HCT116 (cell line): ENCODE measurements around the gene EIPR1. TPM values are rescaled to one million over a fixed set of nuclear protein-coding genes. Genes with fewer than 3 reads are reported as not detected.

Source experiments
- ATAC-seq: fragments of 200-7000 bp; cut with Tn5 transposase; 2 replicates; pipeline ENCODE4 v1.9.1; 2020; ENCODE audit warnings: mild to moderate bottlenecking, moderate library complexity
- BruUV-seq: library from RNA; stranded (reverse); fragments of 400-500 nt; replicated peaks from 2 replicates; lab custom pipeline; 2021; lab: Mats Ljungman, UMichigan
- CTCF ChIA-PET: fragments of 300-600 bp; sonication (Branson Sonifier 250); formaldehyde crosslinking; loops from one replicate; lab custom pipeline; 2021; ENCODE audit warnings: antibody characterized with exemption; lab: Charles Lee
- POLR2A ChIA-PET: fragments of 300-600, 350-600 bp; sonication (Branson Sonifier 250); formaldehyde crosslinking; loops from one replicate; lab custom pipeline; 2021; ENCODE audit warnings: antibody characterized with exemption; lab: Charles Lee
- RAD21 ChIA-PET, 2 experiments: fragments of 300-600 bp; sonication (Branson Sonifier 250); formaldehyde crosslinking; loops; one replicate each; lab custom pipeline; 2023; ENCODE audit warnings: low total read pairs in 2 of 2; ENCODE audit not compliant: uncharacterized antibody in 2 of 2, unreplicated experiment in 2 of 2, low non-redundant PET in 1 of 2; lab: Charles Lee
- DNase-seq: peaks from one replicate; pipeline ENCODE4 v3.0.0-alpha.2; 2010; ENCODE audit warnings: low read depth, low spot score
- H2AFZ ChIP-seq: fragments of 200-600 bp; shearing (Covaris generic), sonication (generic); 2 replicates; pipeline ENCODE4 v1.6.1; 2017; ENCODE audit warnings: low read depth, mixed run types, mixed read lengths, antibody characterized with exemption, low read length; ENCODE audit not compliant: poor library complexity, severe bottlenecking
- H3K27ac ChIP-seq: 2 replicates; pipeline ENCODE4 v1.5.1; 2012; ENCODE audit warnings: low read depth, low read length
- H3K27me3 ChIP-seq: fragments of 200-600 bp; sonication (generic); 2 replicates; pipeline ENCODE4 v1.6.1; 2016; ENCODE audit warnings: mixed run types, low read length, mixed read lengths; ENCODE audit not compliant: insufficient read depth
- H3K36me3 ChIP-seq, 2 experiments: fragments of 200-500 bp in 1 of 2; fragments of 200-600 bp in 1 of 2; sonication (Bioruptor generic) in 1 of 2; sonication (generic) in 1 of 2; 2 replicates each; pipeline versions ENCODE4 v1.5.1 to v1.6.1; 2014 to 2016; ENCODE audit warnings: low read length in 2 of 2, inconsistent platforms in 1 of 2, mixed read lengths in 1 of 2, mixed run types in 1 of 2; ENCODE audit not compliant: insufficient read depth in 2 of 2, control insufficient read depth in 1 of 2
- H3K4me1 ChIP-seq, 2 experiments: fragments of 200-600 bp in 1 of 2; sonication (generic) in 1 of 2; 2 replicates each; pipeline versions ENCODE4 v1.5.1 to v1.6.1; 2012 to 2017; ENCODE audit warnings: low read length in 2 of 2, inconsistent platforms in 1 of 2, mild to moderate bottlenecking in 1 of 2, mixed read lengths in 1 of 2, mixed run types in 1 of 2, moderate library complexity in 1 of 2; ENCODE audit not compliant: insufficient read depth in 2 of 2, control insufficient read depth in 1 of 2
- H3K4me2 ChIP-seq: fragments of 200-600 bp; sonication (generic); 2 replicates; pipeline ENCODE4 v1.6.1; 2017; ENCODE audit warnings: mixed run types, low read length, mixed read lengths
- H3K4me3 ChIP-seq, 2 experiments: fragments of 200-600 bp in 1 of 2; sonication (generic) in 1 of 2; replicated peaks in 1 of 2; 2 replicates each; pipeline ENCODE4 v1.5.1; 2011 to 2016; ENCODE audit warnings: low read length in 2 of 2, control low read depth in 1 of 2, low read depth in 1 of 2, mild to moderate bottlenecking in 1 of 2, mixed read lengths in 1 of 2, mixed run types in 1 of 2
- H3K79me2 ChIP-seq: fragments of 200-600 bp; sonication (generic); 2 replicates; pipeline ENCODE4 v1.6.1; 2017; ENCODE audit warnings: mild to moderate bottlenecking, mixed run types, low read length, moderate library complexity, mixed read lengths; ENCODE audit not compliant: insufficient read depth
- H3K9ac ChIP-seq: fragments of 200-600 bp; sonication (generic); 2 replicates; pipeline ENCODE4 v1.6.1; 2016; ENCODE audit warnings: low read length, mixed read lengths
- H3K9me2 ChIP-seq: fragments of 200-600 bp; sonication (generic), shearing (Covaris generic); 2 replicates; pipeline ENCODE4 v1.6.1; 2017; ENCODE audit warnings: mixed run types, mild to moderate bottlenecking, moderate library complexity; ENCODE audit not compliant: insufficient read depth
- H3K9me3 ChIP-seq, 2 experiments: fragments of 200-500 bp in 1 of 2; fragments of 200-600 bp in 1 of 2; sonication (Bioruptor generic) in 1 of 2; sonication (generic) in 1 of 2; 2 replicates each; pipeline ENCODE4 v1.6.1; 2014 to 2017; ENCODE audit warnings: low read length in 2 of 2, mixed read lengths in 2 of 2, inconsistent platforms in 1 of 2, low read depth in 1 of 2, mild to moderate bottlenecking in 1 of 2, mixed run types in 1 of 2, moderate library complexity in 1 of 2; ENCODE audit not compliant: control insufficient read depth in 1 of 2, insufficient read depth in 1 of 2
- H4K20me1 ChIP-seq: fragments of 200-600 bp; sonication (generic), shearing (Covaris generic); 2 replicates; pipeline ENCODE4 v1.6.1; 2017; ENCODE audit warnings: mixed run types, mild to moderate bottlenecking, moderate library complexity; ENCODE audit not compliant: insufficient read depth
- ATF3 ChIP-seq: IDR thresholded peaks from 2 replicates; pipeline ENCODE4 v1.6.1; 2012
- CBX3 ChIP-seq: IDR thresholded peaks from 2 replicates; pipeline ENCODE4 v1.6.1; 2012; ENCODE audit warnings: low read depth
- CEBPB ChIP-seq: IDR thresholded peaks from 2 replicates; pipeline ENCODE4 v1.6.1; 2012; ENCODE audit warnings: low read depth
- CTCF ChIP-seq, 3 experiments: fragments of 200-600 bp in 1 of 3; sonication (generic) in 1 of 3; IDR thresholded peaks in 2 of 3; conservative IDR thresholded peaks in 1 of 3; 2 replicates each; pipeline ENCODE4 v1.5.1; 2012 to 2017; ENCODE audit warnings: low read depth in 2 of 3, low read length in 2 of 3, antibody characterized with exemption in 1 of 3, borderline replicate concordance in 1 of 3, control low read depth in 1 of 3, mild to moderate bottlenecking in 1 of 3, mixed read lengths in 1 of 3, mixed run types in 1 of 3, moderate library complexity in 1 of 3; ENCODE audit not compliant: insufficient read depth in 1 of 3
- EGR1 ChIP-seq: IDR thresholded peaks from 2 replicates; pipeline ENCODE4 v1.6.1; 2012; ENCODE audit warnings: low read depth
- ELF1 ChIP-seq: IDR thresholded peaks from 2 replicates; pipeline ENCODE4 v1.6.1; 2012; ENCODE audit warnings: low read depth, borderline replicate concordance
- EZH2 ChIP-seq: fragments of 200-600 bp; sonication (generic); IDR thresholded peaks from 2 replicates; pipeline ENCODE4 v1.6.1; 2017; ENCODE audit warnings: antibody characterized with exemption, mixed run types
- FOSL1 ChIP-seq: IDR thresholded peaks from 2 replicates; pipeline ENCODE4 v1.6.1; 2012; ENCODE audit warnings: low read depth
- MAX ChIP-seq: IDR thresholded peaks from 2 replicates; pipeline ENCODE4 v1.6.1; 2012
- POLR2AphosphoS5 ChIP-seq: IDR thresholded peaks from 2 replicates; pipeline ENCODE4 v1.6.1; 2011; ENCODE audit warnings: mild to moderate bottlenecking, low read depth, low read length, moderate library complexity
- SIN3A ChIP-seq: IDR thresholded peaks from 2 replicates; pipeline ENCODE4 v1.6.1; 2012; ENCODE audit warnings: low read depth
- SP1 ChIP-seq: IDR thresholded peaks from 2 replicates; pipeline ENCODE4 v1.6.1; 2012; ENCODE audit warnings: low read depth
- SRF ChIP-seq: IDR thresholded peaks from 2 replicates; pipeline ENCODE4 v1.6.1; 2012; ENCODE audit warnings: low read depth
- TCF7L2 ChIP-seq: IDR thresholded peaks from 2 replicates; pipeline ENCODE4 v1.7.0; 2011; ENCODE audit warnings: borderline replicate concordance, inconsistent platforms; ENCODE audit not compliant: insufficient read depth, insufficient read length; ENCODE audit errors: extremely low read depth
- YY1 ChIP-seq: IDR thresholded peaks from 2 replicates; pipeline ENCODE4 v1.6.1; 2011; ENCODE audit warnings: low read length, low read depth, moderate library complexity, mild to moderate bottlenecking; ENCODE audit not compliant: insufficient replicate concordance; ENCODE audit errors: extremely low read depth
- ZFX ChIP-seq: fragments of 450-650 bp; IDR thresholded peaks from 2 replicates; pipeline ENCODE4 v1.6.1; 2017
- intact Hi-C: fragments of 100-400 bp; cut with micrococcal nuclease; formaldehyde crosslinking; loops from 2 replicates; pipeline ENCODE4 v1.10.0; 2022
- total RNA-seq: library from RNA; stranded (reverse); gene quantifications from one replicate; pipeline ENCODE4 v1.2.1, GENCODE V29; 2021; ENCODE audit not compliant: unreplicated experiment

The EIPR1 gene
- total RNA-seq, 1 experiment from 2014 or later, result 36.9 TPM

GRCh38 chr2:3422161-3422779 lies 44.7 kb upstream of the EIPR1 start:
- Histone ChIP-seq H3K27ac (no peak overlapping the region), H3K4me3 (no peak overlapping the region), H3K9me3 (no peaks in the 10 kb centered on the region), H3K36me3 (peaks cover 6 to 8% of the 10 kb centered on the region in 2 experiments; a peak in 3 of 4 replicates), H3K79me2 (no peaks in the 10 kb centered on the region), H2AFZ (no peak overlapping the region), H3K27me3 (no peaks in the 10 kb centered on the region), H4K20me1 (peaks cover 6% of the 10 kb centered on the region; the same call in 1 of the 2 replicates), H3K9ac (no peak overlapping the region), H3K9me2 (no peaks in the 10 kb centered on the region), H3K4me2 (no peak overlapping the region), H3K4me1 (no peaks in the 10 kb centered on the region)
- BruUV-seq, result no TSS peak
- DNase-seq (no peak), ATAC-seq (no peak)
- CTCF ChIA-PET, result interaction anchor here (1.5 to 1.6 kb wide), 2 partner anchors 9 to 224 kb away, joined by 3 to 4 read pairs; no protein-coding TSS in a partner anchor
- POLR2A ChIA-PET, result no interaction called here
- TF ChIP-seq CBX3, result no peak
- no peak for TF ChIP-seq SRF
- no peak for TF ChIP-seq POLR2AphosphoS5
- TF ChIP-seq SP1, result no peak
- no peak for TF ChIP-seq SIN3A
- no peak for TF ChIP-seq TCF7L2
- TF ChIP-seq CEBPB, result no peak
- no peak for TF ChIP-seq FOSL1
- intact Hi-C loops, result no loop called here
- RAD21 ChIA-PET, result no interaction called here

GRCh38 chr2:3421580-3421979 lies 44.0 kb upstream of the EIPR1 start:
- no peaks in the 10 kb centered on the region for H3K27me3 ChIP-seq
- ChIA-PET POLR2A (no interaction called here), RAD21 (no interaction called here), CTCF (no interaction called here)
- peaks cover 6% of the 10 kb centered on the region; the same call in 1 of the 2 replicates for H4K20me1 ChIP-seq
- no peak overlapping the region for H3K27ac ChIP-seq
- H3K4me1 ChIP-seq, result no peaks in the 10 kb centered on the region
- peaks cover 5 to 8% of the 10 kb centered on the region in 2 experiments; a peak in 3 of 4 replicates for H3K36me3 ChIP-seq
- intact Hi-C loops, result no loop called here
- DNase-seq (no peak), ATAC-seq (no peak)
- H3K4me2 ChIP-seq, result no peak overlapping the region
- H3K9me2 ChIP-seq, result no peaks in the 10 kb centered on the region
- BruUV-seq, result no TSS peak
- no peak overlapping the region for H2AFZ ChIP-seq
- H3K9ac ChIP-seq, result no peak overlapping the region
- no peaks in the 10 kb centered on the region for H3K9me3 ChIP-seq
- no peaks in the 10 kb centered on the region for H3K79me2 ChIP-seq
- H3K4me3 ChIP-seq, result no peak overlapping the region
- TF ChIP-seq CTCF (IDR thresholded peaks at IDR 0.05 in 2 of 3, conservative IDR thresholded peaks at IDR 0.05 in 1 of 3; ENCODE audit: borderline replicate concordance in 1 of 3, insufficient read depth in 1 of 3, low read depth in 2 of 3, low read length in 2 of 3), result no peak
- no peak for TF ChIP-seq MAX
- no peak for TF ChIP-seq YY1
- no peak for TF ChIP-seq FOSL1
- no peak for TF ChIP-seq CBX3
- no peak for TF ChIP-seq ATF3
- TF ChIP-seq ZFX, result no peak
- TF ChIP-seq TCF7L2, result no peak
- no peak for TF ChIP-seq SIN3A
- TF ChIP-seq EZH2, result no peak
- no peak for TF ChIP-seq ELF1
- no peak for TF ChIP-seq EGR1
